ENCODE measurements around the gene CISTR. TPM values are rescaled to one million over a fixed set of nuclear protein-coding genes. Genes with fewer than 3 reads are reported as not detected.

The CISTR gene
- total RNA-seq, 1 experiment from 2014 or later: not detected

GRCh38 chr12:53781228-53781801, 29.5 kb upstream of the CISTR start:
- no peak overlapping the region for H2BK12ac ChIP-seq (ENCODE audit: insufficient read length, low read depth, low read length)
- no peak overlapping the region for H3T11ph ChIP-seq (ENCODE audit: low read length)
- H3K9me3 Mint-ChIP-seq: no peaks in the 10 kb centered on the region
- H3K4ac ChIP-seq (ENCODE audit: low read depth, low read length): no peak overlapping the region
- H3K4me2 ChIP-seq (ENCODE audit: insufficient read depth, insufficient read length, low read length): no peak overlapping the region
- no CpG with 5 or more reads among the region's 5 CpGs for WGBS (ENCODE audit: extremely low coverage, insufficient read length, low lambda C conversion rate)
- H3K27ac Mint-ChIP-seq: no peak overlapping the region; a peak in 1 of 7 replicates
- no peaks in the 10 kb centered on the region for H3K27me3 ChIP-seq (ENCODE audit: insufficient read depth, low read length)
- H3K4me3 Mint-ChIP-seq: no peak overlapping the region
- H3K79me1 ChIP-seq (ENCODE audit: insufficient read depth, low read depth, low read length, poor library complexity, severe bottlenecking): no peaks in the 10 kb centered on the region
- H3K56ac ChIP-seq (ENCODE audit: insufficient read length, low read depth, low read length): no peak overlapping the region
- no peak overlapping the region for H4K91ac ChIP-seq (ENCODE audit: insufficient read length, low read depth, low read length)
- no peaks in the 10 kb centered on the region for H3K79me2 ChIP-seq (ENCODE audit: insufficient read depth, low read length)
- no peak overlapping the region for H2BK120ac ChIP-seq (ENCODE audit: low read depth, low read length, poor library complexity, severe bottlenecking)
- H3K9ac ChIP-seq (ENCODE audit: extremely low read depth, insufficient read length, low read length): no peak overlapping the region
- TF ChIP-seq CTCF (conservative IDR thresholded peaks at IDR 0.05): no peak
- no peak overlapping the region for H2AK5ac ChIP-seq (ENCODE audit: insufficient read length, low read length)
- no peak overlapping the region for H3K14ac ChIP-seq (ENCODE audit: insufficient read depth, low read length)
- H3K18ac ChIP-seq (ENCODE audit: insufficient read length, low read depth, low read length): no peak overlapping the region
- no peak overlapping the region for H2AFZ ChIP-seq (ENCODE audit: low read length)
- no peak overlapping the region for H4K5ac ChIP-seq (ENCODE audit: insufficient read length, low read depth, low read length)
- H3K23ac ChIP-seq (ENCODE audit: insufficient read length, low read depth, low read length): no peak overlapping the region
- no peaks in the 10 kb centered on the region for H3K36me3 Mint-ChIP-seq (ENCODE audit: insufficient read depth in 1 of 3, low read depth in 3 of 3)
- no peak overlapping the region for H4K8ac ChIP-seq (replicated peaks; ENCODE audit: insufficient read length, low read depth, low read length)
- H3K4me1 ChIP-seq (ENCODE audit: insufficient read depth, low read length): no peaks in the 10 kb centered on the region
- no peak overlapping the region for H2BK20ac ChIP-seq (ENCODE audit: low read depth, low read length, poor library complexity, severe bottlenecking)
- H3K27me3 Mint-ChIP-seq (ENCODE audit: low read depth): peaks cover 65% of the 10 kb centered on the region
- DNase-seq: no peak
- no peaks in the 10 kb centered on the region for H3K23me2 ChIP-seq (ENCODE audit: insufficient read length, low read depth, low read length, poor library complexity, severe bottlenecking)
- H3K4me1 Mint-ChIP-seq: peaks cover 4 to 10% of the 10 kb centered on the region in 2 experiments
- H3K27ac ChIP-seq (ENCODE audit: insufficient read length, low read depth, low read length): no peak overlapping the region
- H2BK5ac ChIP-seq (ENCODE audit: insufficient read length, low read length): no peak overlapping the region
- H4K20me1 ChIP-seq (ENCODE audit: control insufficient read depth, insufficient read depth, insufficient read length): no peaks in the 10 kb centered on the region
- no peak overlapping the region for H2BK15ac ChIP-seq (ENCODE audit: low read depth, low read length)
- no peaks in the 10 kb centered on the region for H3K9me3 ChIP-seq (ENCODE audit: control insufficient read depth, low read depth, low read length)
